PC-9 (cell line): ENCODE results near the gene CES2. TPM values are rescaled to one million over a fixed set of nuclear protein-coding genes. Genes with fewer than 3 reads are reported as not detected.

Experiments
- BruUV-seq: library from RNA; stranded (reverse); fragments of 400-500 nt; replicated peaks from 2 replicates; lab custom pipeline; 2021; lab: Mats Ljungman, UMichigan
- CTCF ChIA-PET: fragments of 300-600 bp; sonication (Branson Sonifier 250); formaldehyde crosslinking; loops from one replicate; lab custom pipeline; 2022; ENCODE audit warnings: antibody characterized with exemption; lab: Charles Lee
- POLR2A ChIA-PET: fragments of 300-600 bp; sonication (Branson Sonifier 250); formaldehyde crosslinking; loops from one replicate; lab custom pipeline; 2022; ENCODE audit warnings: antibody characterized with exemption; ENCODE audit not compliant: unreplicated experiment; lab: Charles Lee
- DNase-seq, 2 experiments: peaks; one replicate each; pipeline versions ENCODE4 v3.0.0 to v3.0.0-alpha.2; 2015 to 2022; ENCODE audit warnings: mixed read lengths in 1 of 2
- H2AFZ ChIP-seq: fragments of 200-600 bp; sonication (generic); 2 replicates; pipeline ENCODE4 v1.8.1; 2017; ENCODE audit warnings: antibody characterized with exemption
- H3F3A ChIP-seq: fragments of 200-600 bp; sonication (generic); 2 replicates; pipeline ENCODE4 v1.8.1; 2017; ENCODE audit warnings: antibody characterized with exemption, mild to moderate bottlenecking, low read depth; ENCODE audit not compliant: insufficient read depth
- H3K27ac ChIP-seq: fragments of 200-600 bp; sonication (generic); 2 replicates; pipeline ENCODE4 v1.6.1; 2016; ENCODE audit warnings: mixed run types
- H3K27me3 ChIP-seq: fragments of 200-600 bp; sonication (generic); 2 replicates; pipeline ENCODE4 v1.6.1; 2016; ENCODE audit warnings: low read depth, mixed run types; ENCODE audit not compliant: insufficient read depth
- H3K36me3 ChIP-seq: fragments of 200-600 bp; sonication (generic); 2 replicates; pipeline ENCODE4 v1.6.1; 2016; ENCODE audit warnings: low read depth, mixed run types
- H3K4me1 ChIP-seq: fragments of 200-600 bp; sonication (generic); replicated peaks from 2 replicates; pipeline ENCODE4 v1.6.1; 2016; ENCODE audit warnings: mixed run types; ENCODE audit not compliant: insufficient read depth
- H3K4me2 ChIP-seq: fragments of 200-600 bp; sonication (generic); 2 replicates; pipeline ENCODE4 v1.6.1; 2017; ENCODE audit warnings: mixed run types
- H3K4me3 ChIP-seq: fragments of 200-600 bp; sonication (generic); 2 replicates; pipeline ENCODE4 v1.6.1; 2016; ENCODE audit warnings: mixed run types
- H3K79me2 ChIP-seq: fragments of 200-600 bp; sonication (generic); 2 replicates; pipeline ENCODE4 v1.6.1; 2017; ENCODE audit warnings: low read depth, mixed run types
- H3K9me2 ChIP-seq: fragments of 200-600 bp; sonication (generic); 2 replicates; pipeline ENCODE4 v1.8.1; 2017; ENCODE audit warnings: mild to moderate bottlenecking; ENCODE audit not compliant: insufficient read depth
- H3K9me3 ChIP-seq: fragments of 200-600 bp; sonication (generic); 2 replicates; pipeline ENCODE4 v1.8.1; 2016; ENCODE audit warnings: low read depth; ENCODE audit not compliant: insufficient read depth
- H4K20me1 ChIP-seq: fragments of 200-600 bp; sonication (generic); 2 replicates; pipeline ENCODE4 v1.8.1; 2017; ENCODE audit not compliant: insufficient read depth
- CTCF ChIP-seq: fragments of 200-600 bp; sonication (generic); conservative IDR thresholded peaks from 2 replicates; pipeline ENCODE4 v1.6.1; 2017; ENCODE audit warnings: mixed run types, antibody characterized with exemption, mild to moderate bottlenecking, moderate library complexity
- EZH2 ChIP-seq: fragments of 200-600 bp; sonication (generic); IDR thresholded peaks from 2 replicates; pipeline ENCODE4 v1.8.0; 2017; ENCODE audit warnings: antibody characterized with exemption, low read depth
- intact Hi-C: fragments of 100-400 bp; cut with micrococcal nuclease; formaldehyde crosslinking; loops from one replicate; pipeline ENCODE4 v1.10.0; 2022; ENCODE audit not compliant: unreplicated experiment
- total RNA-seq: library from RNA; stranded (reverse); gene quantifications from 2 replicates; pipeline ENCODE4 v1.2.3, GENCODE V29; 2021

The CES2 gene
- total RNA-seq, 1 experiment from 2014 or later: 32.8 TPM

- Histone ChIP-seq H3K9me3 (no peaks in the 10 kb centered on the region), H3K4me2 (no peak overlapping the region), H3K4me3 (no peak overlapping the region), H3K27me3 (no peaks in the 10 kb centered on the region), H3K27ac (no peak overlapping the region), H3K79me2 (no peaks in the 10 kb centered on the region), H3K9me2 (no peaks in the 10 kb centered on the region), H3K4me1 (peaks cover 17% of the 10 kb centered on the region), H3F3A (no peaks in the 10 kb centered on the region), H3K36me3 (no peaks in the 10 kb centered on the region), H4K20me1 (no peaks in the 10 kb centered on the region), H2AFZ (no peak overlapping the region)
- DNase-seq: no peak
- CTCF ChIA-PET: no interaction called here
- intact Hi-C loops: no loop called here
- no peak for TF ChIP-seq CTCF
- TF ChIP-seq EZH2: no peak
- BruUV-seq: no TSS peak
- POLR2A ChIA-PET: no interaction called here
Measured at GRCh38 chr16:66913081-66913480, 22.2 kb upstream of the CES2 start.

GRCh38 chr16:66913711-66914110, 21.6 kb upstream of the CES2 start:
- peaks cover 17% of the 10 kb centered on the region for H3K4me1 ChIP-seq
- TF ChIP-seq EZH2 (no peak), CTCF (no peak)
- H3K4me2 ChIP-seq: no peak overlapping the region
- POLR2A ChIA-PET: no interaction called here
- H3F3A ChIP-seq: no peaks in the 10 kb centered on the region
- no peak overlapping the region for H2AFZ ChIP-seq
- no peaks in the 10 kb centered on the region for H3K79me2 ChIP-seq
- H3K9me3 ChIP-seq: no peaks in the 10 kb centered on the region
- H3K27me3 ChIP-seq: no peaks in the 10 kb centered on the region
- H3K27ac ChIP-seq: no peak overlapping the region
- no peak overlapping the region for H3K4me3 ChIP-seq
- no peaks in the 10 kb centered on the region for H4K20me1 ChIP-seq
- CTCF ChIA-PET: no interaction called here
- BruUV-seq: no TSS peak
- intact Hi-C loops: no loop called here
- no peaks in the 10 kb centered on the region for H3K9me2 ChIP-seq
- no peak for DNase-seq
- H3K36me3 ChIP-seq: no peaks in the 10 kb centered on the region

- Histone ChIP-seq H3K9me2 (no peaks in the 10 kb centered on the region), H3K9me3 (no peaks in the 10 kb centered on the region), H3K79me2 (no peaks in the 10 kb centered on the region), H2AFZ (no peak overlapping the region), H3F3A (no peaks in the 10 kb centered on the region), H3K4me2 (no peak overlapping the region), H4K20me1 (no peaks in the 10 kb centered on the region), H3K4me3 (no peak overlapping the region), H3K4me1 (peaks cover 17% of the 10 kb centered on the region), H3K36me3 (no peaks in the 10 kb centered on the region), H3K27me3 (no peaks in the 10 kb centered on the region), H3K27ac (no peak overlapping the region)
- TF ChIP-seq EZH2 (no peak), CTCF (no peak)
- BruUV-seq: no TSS peak
- ChIA-PET POLR2A (no interaction called here), CTCF (no interaction called here)
- intact Hi-C loops: no loop called here
- DNase-seq: no peak
Measured at GRCh38 chr16:66914541-66914940, 20.8 kb upstream of the CES2 start.
